SK-N-SH treated with all-trans-retinoic acid at 6 μM for 48 hours (cell line): ENCODE data around the gene SDHAF3.

Experiments used
- ATAC-seq: fragments of 200-7000 bp; cut with Tn5 transposase; 3 replicates; pipeline ENCODE4 v1.9.1; 2020; ENCODE audit warnings: mild to moderate bottlenecking, moderate library complexity
- PPARA ChIP-seq: fragments of 250-450 bp; sonication (Bioruptor Pico); IDR thresholded peaks from 2 replicates; pipeline ENCODE4 v1.5.0; 2020; ENCODE audit warnings: mild to moderate bottlenecking, borderline replicate concordance
- ZNF70 ChIP-seq: fragments of 450-650 bp; formaldehyde crosslinking; IDR thresholded peaks from 2 replicates; pipeline ENCODE4 v1.5.0; 2020; ENCODE audit warnings: mild to moderate bottlenecking, moderate library complexity

SDHAF3 gene

GRCh38 chr7:97226541-97226940 lies 109.0 kb downstream of the SDHAF3 start:
- TF ChIP-seq ZNF70 (CRISPR knock-in tag) = no peak
- no peak for TF ChIP-seq PPARA
- ATAC-seq = no peak
